H9 (cell line): Measurements from ENCODE around the gene ADCY5. TPM values are rescaled to one million over a fixed set of nuclear protein-coding genes. Genes with fewer than 3 reads are reported as not detected.

Experiments
- DNase-seq: peaks from one replicate; pipeline ENCODE4 v3.0.0-alpha.2; 2017
- H2AFZ ChIP-seq: one replicate; pipeline ENCODE4 v1.6.1; 2013; ENCODE audit warnings: mild to moderate bottlenecking, low read length, control low read depth, moderate library complexity
- H2AK5ac ChIP-seq: 2 replicates; pipeline ENCODE4 v1.6.1; 2013; ENCODE audit warnings: low read length, control low read depth, mixed read lengths; ENCODE audit not compliant: insufficient read length
- H2BK120ac ChIP-seq: one replicate; pipeline ENCODE4 v1.6.1; 2013; ENCODE audit warnings: low read depth, mild to moderate bottlenecking, low read length, control low read depth, inconsistent platforms; ENCODE audit not compliant: poor library complexity, severe bottlenecking
- H2BK12ac ChIP-seq: 2 replicates; pipeline ENCODE4 v1.6.1; 2013; ENCODE audit warnings: low read length, control low read depth, mixed read lengths, low read depth; ENCODE audit not compliant: insufficient read length
- H2BK15ac ChIP-seq: 2 replicates; pipeline ENCODE4 v1.6.1; 2013; ENCODE audit warnings: low read depth, low read length, control low read depth
- H2BK20ac ChIP-seq: one replicate; pipeline ENCODE4 v1.6.1; 2013; ENCODE audit warnings: low read depth, mild to moderate bottlenecking, low read length, control low read depth, inconsistent platforms; ENCODE audit not compliant: poor library complexity, severe bottlenecking
- H2BK5ac ChIP-seq: 2 replicates; pipeline ENCODE4 v1.6.1; 2013; ENCODE audit warnings: low read length, control low read depth, mixed read lengths; ENCODE audit not compliant: insufficient read length
- H3K14ac ChIP-seq: 2 replicates; pipeline ENCODE4 v1.6.1; 2013; ENCODE audit warnings: low read length, control low read depth; ENCODE audit not compliant: insufficient read depth
- H3K18ac ChIP-seq: 2 replicates; pipeline ENCODE4 v1.6.1; 2013; ENCODE audit warnings: low read depth, mild to moderate bottlenecking, mixed read lengths, low read length, control low read depth; ENCODE audit not compliant: insufficient read length
- H3K23ac ChIP-seq: 2 replicates; pipeline ENCODE4 v1.6.1; 2013; ENCODE audit warnings: low read length, control low read depth, mixed read lengths, low read depth; ENCODE audit not compliant: insufficient read length
- H3K23me2 ChIP-seq: 2 replicates; pipeline ENCODE4 v1.6.1; 2013; ENCODE audit warnings: low read depth, mild to moderate bottlenecking, mixed read lengths, low read length, control low read depth; ENCODE audit not compliant: insufficient read length, poor library complexity, severe bottlenecking
- H3K27ac ChIP-seq: 2 replicates; pipeline ENCODE4 v1.5.1; 2013; ENCODE audit warnings: low read length, control low read depth, mixed read lengths, low read depth; ENCODE audit not compliant: insufficient read length
- H3K27me3 ChIP-seq: 2 replicates; pipeline ENCODE4 v1.6.1; 2013; ENCODE audit warnings: low read length, control low read depth, inconsistent platforms; ENCODE audit not compliant: insufficient read depth
- H3K4ac ChIP-seq: 2 replicates; pipeline ENCODE4 v1.6.1; 2013; ENCODE audit warnings: low read depth, mild to moderate bottlenecking, control low read depth, inconsistent platforms, low read length, moderate library complexity
- H3K4me1 ChIP-seq: 2 replicates; pipeline ENCODE4 v1.6.1; 2013; ENCODE audit warnings: low read length, control low read depth, inconsistent platforms; ENCODE audit not compliant: insufficient read depth
- H3K4me2 ChIP-seq: 2 replicates; pipeline ENCODE4 v1.6.1; 2013; ENCODE audit warnings: low read length, control low read depth, mixed read lengths; ENCODE audit not compliant: insufficient read length, insufficient read depth
- H3K56ac ChIP-seq: 2 replicates; pipeline ENCODE4 v1.6.1; 2013; ENCODE audit warnings: low read depth, mild to moderate bottlenecking, mixed read lengths, low read length, control low read depth; ENCODE audit not compliant: insufficient read length
- H3K79me1 ChIP-seq: 2 replicates; pipeline ENCODE4 v1.6.1; 2013; ENCODE audit warnings: low read depth, mild to moderate bottlenecking, moderate library complexity, low read length, control low read depth, inconsistent platforms; ENCODE audit not compliant: insufficient read depth, poor library complexity, severe bottlenecking
- H3K79me2 ChIP-seq: 2 replicates; pipeline ENCODE4 v1.6.1; 2013; ENCODE audit warnings: low read length, control low read depth, inconsistent platforms; ENCODE audit not compliant: insufficient read depth
- H3K9ac ChIP-seq: 2 replicates; pipeline ENCODE4 v1.6.1; 2013; ENCODE audit warnings: low read length, control low read depth, mixed read lengths; ENCODE audit not compliant: insufficient read length; ENCODE audit errors: extremely low read depth
- H3K9me3 ChIP-seq: one replicate; pipeline ENCODE4 v1.6.1; 2013; ENCODE audit warnings: low read depth, low read length, inconsistent platforms; ENCODE audit not compliant: control insufficient read depth
- H3T11ph ChIP-seq: one replicate; pipeline ENCODE4 v1.6.1; 2013; ENCODE audit warnings: mild to moderate bottlenecking, low read length, control low read depth, inconsistent platforms
- H4K20me1 ChIP-seq: one replicate; pipeline ENCODE4 v1.6.1; 2013; ENCODE audit not compliant: control insufficient read depth, insufficient read length, insufficient read depth
- H4K5ac ChIP-seq: 2 replicates; pipeline ENCODE4 v1.6.1; 2013; ENCODE audit warnings: low read depth, mild to moderate bottlenecking, mixed read lengths, low read length, control low read depth; ENCODE audit not compliant: insufficient read length
- H4K8ac ChIP-seq: replicated peaks from 2 replicates; pipeline ENCODE4 v1.6.1; 2013; ENCODE audit warnings: low read length, control low read depth, mixed read lengths, low read depth; ENCODE audit not compliant: insufficient read length
- H4K91ac ChIP-seq: 2 replicates; pipeline ENCODE4 v1.6.1; 2013; ENCODE audit warnings: low read depth, mild to moderate bottlenecking, moderate library complexity, mixed read lengths, low read length, control low read depth; ENCODE audit not compliant: insufficient read length
- H3K27ac Mint-ChIP-seq, 3 experiments: 2 replicates in 2 of 3; 3 replicates in 1 of 3; pipeline ENCODE4 v1.8.0; 2020 to 2021; ENCODE audit warnings: mixed read lengths in 3 of 3, mild to moderate bottlenecking in 1 of 3, moderate library complexity in 1 of 3
- H3K27me3 Mint-ChIP-seq: 2 replicates; pipeline ENCODE4 v1.8.0; 2021; ENCODE audit warnings: low read depth, mild to moderate bottlenecking, moderate library complexity, mixed read lengths
- H3K36me3 Mint-ChIP-seq, 3 experiments: 2 replicates in 2 of 3; 3 replicates in 1 of 3; pipeline ENCODE4 v1.8.0; 2020 to 2021; ENCODE audit warnings: low read depth in 3 of 3, mixed read lengths in 3 of 3; ENCODE audit not compliant: insufficient read depth in 1 of 3
- H3K4me1 Mint-ChIP-seq, 2 experiments: 2 replicates each; pipeline ENCODE4 v1.8.0; 2020; ENCODE audit warnings: mixed read lengths in 2 of 2
- H3K4me3 Mint-ChIP-seq, 2 experiments: 2 replicates in 1 of 2; 3 replicates in 1 of 2; pipeline ENCODE4 v1.8.0; 2020 to 2021; ENCODE audit warnings: mild to moderate bottlenecking in 2 of 2, mixed read lengths in 2 of 2, moderate library complexity in 1 of 2
- H3K9me3 Mint-ChIP-seq, 2 experiments: 2 replicates in 1 of 2; 3 replicates in 1 of 2; pipeline ENCODE4 v1.8.0; 2020; ENCODE audit warnings: mild to moderate bottlenecking in 2 of 2, mixed read lengths in 2 of 2, moderate library complexity in 1 of 2
- CTCF ChIP-seq: fragments of 200-600 bp; sonication (generic); conservative IDR thresholded peaks from 3 replicates; pipeline ENCODE4 v1.8.0; 2021; ENCODE audit warnings: antibody characterized with exemption, mild to moderate bottlenecking
- WGBS: extraction: QIAGEN DNeasy Blood & Tissue Kit; methylation state at CpG from one replicate; pipeline ENCODE4 v1.1.7; 2013; ENCODE audit warnings: missing lambda C conversion rate, low lambda C conversion rate, mixed read lengths; ENCODE audit not compliant: insufficient read length; ENCODE audit errors: extremely low coverage; 5-methylcytosine and 5-hydroxymethylcytosine counted together
- total RNA-seq: library from RNA; stranded (reverse); gene quantifications from 2 replicates; pipeline ENCODE4 v1.2.1, GENCODE V29; 2021

Gene ADCY5
- total RNA-seq, 1 experiment from 2014 or later: 5.0 TPM

GRCh38 chr3:123261666-123262065 is 187.2 kb downstream of the ADCY5 start:
- no peak overlapping the region for H2BK5ac ChIP-seq
- no peaks in the 10 kb centered on the region for H3K9me3 ChIP-seq
- no peak overlapping the region for H4K8ac ChIP-seq
- no peak for TF ChIP-seq CTCF
- Mint-ChIP-seq H3K27me3 (no peaks in the 10 kb centered on the region), H3K36me3 (peaks cover 3 to 15% (median 9%) of the 10 kb centered on the region in 3 experiments; a peak in 3 of 7 replicates), H3K9me3 (no peaks in the 10 kb centered on the region; a peak in 1 of 5 replicates), H3K4me3 (no peak overlapping the region), H3K4me1 (peaks cover 0 to 3% of the 10 kb centered on the region in 2 experiments; a peak in 1 of 4 replicates), H3K27ac (no peak overlapping the region)
- H4K20me1 ChIP-seq: no peaks in the 10 kb centered on the region
- H3T11ph ChIP-seq: no peak overlapping the region
- H3K79me1 ChIP-seq: no peaks in the 10 kb centered on the region
- H3K56ac ChIP-seq: no peak overlapping the region
- H2BK12ac ChIP-seq: no peak overlapping the region
- no peak overlapping the region for H3K4me2 ChIP-seq
- no peak overlapping the region for H2BK15ac ChIP-seq
- H3K9ac ChIP-seq: no peak overlapping the region
- no peak overlapping the region for H4K5ac ChIP-seq
- H3K4ac ChIP-seq: no peak overlapping the region
- H2AK5ac ChIP-seq: no peak overlapping the region
- no peaks in the 10 kb centered on the region; the same call in 1 of the 2 replicates for H3K4me1 ChIP-seq
- H3K23ac ChIP-seq: no peak overlapping the region
- H3K79me2 ChIP-seq: no peaks in the 10 kb centered on the region
- H2BK120ac ChIP-seq: no peak overlapping the region
- DNase-seq: no peak
- no CpG with 5 or more reads among the region's 3 CpGs for WGBS
- no peak overlapping the region for H2AFZ ChIP-seq
- no peaks in the 10 kb centered on the region for H3K23me2 ChIP-seq
- H3K14ac ChIP-seq: no peak overlapping the region
- no peak overlapping the region for H3K18ac ChIP-seq
- H3K27me3 ChIP-seq: no peaks in the 10 kb centered on the region
- no peak overlapping the region for H2BK20ac ChIP-seq
- no peak overlapping the region for H3K27ac ChIP-seq
- no peak overlapping the region for H4K91ac ChIP-seq
